GM19193 (cell line): ENCODE data around the gene CMIP.

ENCODE experiments used
- POLR2A ChIP-seq: IDR thresholded peaks from 4 replicates; pipeline ENCODE4 v1.6.1; 2011; ENCODE audit not compliant: insufficient read depth, insufficient read length; ENCODE audit errors: extremely low read depth

Gene CMIP

GRCh38 chr16:81530296-81530721 lies 85.7 kb downstream of the CMIP start:
- no peak for TF ChIP-seq POLR2A

DNA sequence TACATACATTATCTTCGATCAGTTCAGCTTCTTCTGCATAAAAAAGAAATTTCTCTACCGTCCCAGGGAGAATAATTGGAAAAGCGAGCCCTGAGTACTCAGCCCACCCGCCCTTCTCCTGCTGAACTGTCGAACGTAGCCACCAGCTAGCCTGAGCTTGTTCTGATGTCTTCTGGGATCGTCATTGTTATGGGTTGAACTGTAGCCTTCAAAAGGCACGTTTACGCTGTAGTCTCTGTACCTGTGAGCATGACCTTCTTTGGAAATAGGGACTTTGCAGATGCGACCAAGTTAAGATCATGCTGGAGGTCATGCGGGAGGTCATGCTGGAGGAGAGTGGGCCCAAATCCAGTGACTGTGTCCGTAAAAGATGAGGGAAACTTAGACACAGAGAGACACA lies 86.2 kb downstream of the CMIP start:
- TF ChIP-seq POLR2A, result no peak

- no peak for TF ChIP-seq POLR2A
Measured at GRCh38 chr16:81531419-81531821, 86.8 kb downstream of the CMIP start.

- TF ChIP-seq POLR2A, result no peak
Measured at GRCh38 chr16:81532491-81533174, 88.0 kb downstream of the CMIP start.

- TF ChIP-seq POLR2A, result no peak
Measured at GRCh38 chr16:81533175-81533507, 88.5 kb downstream of the CMIP start.

DNA sequence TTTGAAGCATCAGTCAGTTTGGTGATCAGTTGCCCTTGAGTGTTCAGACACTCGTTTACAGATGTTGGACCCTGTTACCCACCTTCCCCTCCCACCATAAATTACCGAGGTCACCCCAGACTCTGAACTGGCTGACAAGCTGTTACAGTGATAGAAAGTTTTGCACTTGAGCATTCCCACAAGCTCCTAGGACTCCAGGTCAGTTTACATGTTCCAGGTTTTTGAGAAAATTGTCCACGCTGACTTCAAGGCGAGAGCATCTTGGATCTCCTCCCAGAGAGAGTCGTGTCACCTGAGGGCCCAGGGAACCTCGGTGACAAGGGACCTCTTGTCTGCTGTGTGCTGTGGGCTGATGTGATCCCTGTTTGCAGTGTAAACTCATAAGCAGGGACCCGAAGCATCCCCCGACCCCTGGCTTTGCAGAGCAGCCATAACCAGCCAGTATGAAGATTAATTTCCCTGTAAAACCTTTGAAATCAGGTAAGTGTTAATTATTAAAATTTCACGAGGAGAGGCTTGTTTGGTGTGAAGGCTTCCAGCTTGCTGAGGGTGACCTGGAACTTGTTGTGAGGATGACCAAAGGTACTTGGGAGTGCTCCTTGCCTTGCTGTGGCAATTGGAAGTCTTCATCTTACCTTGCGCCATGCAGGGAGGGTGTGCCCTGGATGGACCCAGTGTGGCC lies 91.2 kb downstream of the CMIP start:
- TF ChIP-seq POLR2A, result no peak

- TF ChIP-seq POLR2A, result no peak
Measured at GRCh38 chr16:81536648-81537047, 92.0 kb downstream of the CMIP start.

DNA sequence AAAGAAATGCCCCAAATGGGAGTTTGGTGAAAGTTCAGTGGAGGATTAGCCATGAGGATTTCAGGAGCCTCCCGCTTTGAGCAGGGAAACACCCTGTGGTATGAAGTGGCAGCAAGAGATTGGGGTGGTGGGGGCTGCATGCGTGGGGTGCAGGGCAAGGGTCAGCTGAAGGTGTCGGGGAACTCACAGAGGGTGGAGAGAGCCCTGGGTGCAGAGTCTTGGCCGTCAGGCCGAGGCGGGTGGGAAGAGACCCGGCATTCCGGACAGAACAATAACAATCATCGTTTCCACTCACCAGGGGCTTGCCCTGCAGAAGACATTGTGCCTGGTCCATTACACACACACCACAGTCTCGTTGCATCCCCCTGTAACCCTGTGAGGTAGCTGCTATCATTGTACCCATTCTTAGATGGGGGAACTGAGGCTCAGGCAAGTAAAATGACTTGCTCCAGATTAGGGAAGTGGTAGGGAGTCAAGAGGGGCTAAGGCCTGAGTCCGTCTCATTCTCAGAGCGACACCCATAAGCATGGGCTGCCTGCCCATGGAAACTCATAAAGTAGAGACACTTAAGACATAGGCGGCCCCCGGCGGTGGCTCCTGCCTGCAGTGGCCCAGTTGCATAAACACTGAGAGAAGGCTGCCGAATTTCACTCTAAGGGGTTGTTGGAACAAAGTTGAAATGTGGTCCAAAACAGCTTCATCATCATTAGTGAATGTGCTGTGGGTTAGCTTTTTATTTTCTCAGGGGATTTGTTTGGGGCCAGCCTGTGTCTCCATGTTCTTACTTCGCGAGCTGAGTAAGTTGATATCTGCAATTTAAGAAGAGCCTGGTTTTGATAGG lies 93.3 kb downstream of the CMIP start:
- no peak for TF ChIP-seq POLR2A

GRCh38 chr16:81539009-81539758 lies 94.6 kb downstream of the CMIP start:
- no peak for TF ChIP-seq POLR2A

- no peak for TF ChIP-seq POLR2A
Measured at GRCh38 chr16:81539759-81540472, 95.3 kb downstream of the CMIP start.

DNA sequence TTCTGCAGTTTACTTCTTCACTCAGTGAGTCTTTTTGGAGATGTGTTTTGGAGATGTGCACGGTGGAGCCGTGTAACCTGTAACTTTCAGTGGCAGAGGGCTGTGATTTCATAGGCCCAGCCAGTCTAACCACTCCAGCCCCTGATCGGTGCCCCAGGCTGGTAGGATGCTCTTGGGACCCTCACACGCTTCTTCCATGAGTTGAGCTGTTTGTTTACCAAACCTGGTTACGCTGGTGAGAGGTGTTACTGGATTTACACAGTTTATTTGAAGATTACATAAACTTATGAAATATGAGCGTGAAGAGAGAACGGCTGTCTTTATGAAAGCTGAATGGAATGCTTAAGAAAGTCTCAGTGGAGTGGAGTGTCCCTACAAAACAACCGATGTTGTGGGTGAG lies 96.7 kb downstream of the CMIP start:
- TF ChIP-seq POLR2A, result no peak

DNA sequence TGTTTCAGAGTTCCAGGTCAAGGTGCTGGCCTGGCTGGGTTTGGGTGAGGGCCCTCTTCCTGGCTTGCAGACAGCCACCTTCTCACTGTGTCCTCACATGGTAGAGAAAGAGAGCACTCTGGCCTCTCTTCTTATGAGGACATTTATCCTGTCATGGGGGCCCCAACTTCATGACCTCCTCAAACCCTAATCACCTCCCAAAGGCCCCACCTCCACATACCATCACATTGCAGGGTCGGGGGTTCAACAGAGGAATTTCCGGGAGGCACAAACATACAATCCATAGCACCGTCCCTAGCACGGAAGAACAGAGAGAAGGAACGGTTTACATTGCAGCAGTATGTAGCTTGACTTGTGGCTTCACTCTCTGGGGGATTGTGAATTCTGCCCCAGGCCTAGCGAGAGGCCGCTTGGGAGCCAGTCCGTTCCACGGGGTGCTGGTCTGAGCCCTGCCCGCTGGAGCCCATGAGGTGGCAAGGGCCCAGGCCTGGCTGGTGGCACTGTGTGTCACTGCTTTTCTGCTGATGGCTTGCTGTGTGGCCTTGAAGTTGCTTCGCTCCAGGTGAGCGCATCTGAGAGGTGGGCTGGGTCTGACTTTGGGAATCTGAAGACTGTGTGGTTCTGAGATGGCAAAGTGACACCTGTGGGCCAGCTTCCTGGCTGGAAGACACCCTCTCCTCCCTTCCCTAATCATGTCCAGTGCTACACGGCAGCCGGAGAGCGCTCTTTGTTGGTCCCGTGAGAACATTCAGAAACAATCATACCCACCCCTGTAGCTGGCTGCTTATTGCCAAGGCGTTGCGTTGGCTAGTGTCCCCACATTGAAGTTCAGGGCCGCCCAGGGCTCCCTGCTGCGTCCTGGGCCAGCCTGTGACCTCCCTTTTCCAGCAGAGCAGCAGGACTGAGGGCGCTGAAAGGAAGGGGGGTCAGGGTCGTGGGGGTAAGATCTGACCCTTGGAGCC lies 98.3 kb downstream of the CMIP start:
- no peak for TF ChIP-seq POLR2A

GRCh38 chr16:81543571-81543970 lies 99.0 kb downstream of the CMIP start:
- TF ChIP-seq POLR2A, result no peak
